Keratinocyte (primary cell): ENCODE data around the gene EIF5AL1.

ENCODE experiments used
- CTCF ChIP-seq, 3 experiments: IDR thresholded peaks in 1 of 3; conservative IDR thresholded peaks in 1 of 3; optimal IDR thresholded peaks in 1 of 3; 2 replicates in 2 of 3; 3 replicates in 1 of 3; pipeline versions ENCODE3 to v1.5.1; 2011; ENCODE audit warnings: low read length in 3 of 3, mild to moderate bottlenecking in 3 of 3, moderate library complexity in 2 of 3, control low read depth in 1 of 3, inconsistent platforms in 1 of 3; ENCODE audit not compliant: insufficient read depth in 2 of 3; ENCODE audit errors: extremely low read depth in 1 of 3
- EZH2 ChIP-seq: IDR thresholded peaks from one replicate; pipeline ENCODE4 v1.6.1; 2012; ENCODE audit warnings: inconsistent platforms, mild to moderate bottlenecking, low read length, moderate library complexity

GRCh38 chr10:79472449-79472848 is 39.9 kb upstream of the EIF5AL1 start:
- no peak for TF ChIP-seq CTCF (optimal IDR thresholded peaks at IDR 0.05 in 1 of 3, IDR thresholded peaks at IDR 0.05 in 1 of 3, conservative IDR thresholded peaks at IDR 0.05 in 1 of 3; ENCODE audit: extremely low read depth in 1 of 3, insufficient read depth in 2 of 3, low read length in 3 of 3)
- no peak for TF ChIP-seq EZH2
